Neural progenitor cell (in vitro differentiated cells): ENCODE measurements around the gene MTRR. TPM values are rescaled to one million over a fixed set of nuclear protein-coding genes. Genes with fewer than 3 reads are reported as not detected.

Source experiments
- DNase-seq: peaks from one replicate; pipeline ENCODE4 v3.0.0-alpha.2; 2016; ENCODE audit warnings: low spot score
- H2AFZ ChIP-seq: fragments of 200-600 bp; sonication (generic); replicated peaks from 2 replicates; pipeline ENCODE4 v1.6.1; 2016; ENCODE audit warnings: antibody characterized with exemption
- H3F3A ChIP-seq: fragments of 200-600 bp; sonication (generic); 2 replicates; pipeline ENCODE4 v1.6.1; 2016; ENCODE audit warnings: antibody characterized with exemption, low read depth
- H3K27ac ChIP-seq: fragments of 200-600 bp; sonication (generic); 2 replicates; pipeline ENCODE4 v1.5.1; 2016; ENCODE audit warnings: mild to moderate bottlenecking
- H3K27me3 ChIP-seq: fragments of 200-600 bp; sonication (generic); 2 replicates; pipeline ENCODE4 v1.6.1; 2016; ENCODE audit warnings: mild to moderate bottlenecking, moderate library complexity
- H3K36me3 ChIP-seq: fragments of 200-600 bp; sonication (generic); 2 replicates; pipeline ENCODE4 v1.5.1; 2016
- H3K4me1 ChIP-seq: fragments of 200-600 bp; sonication (generic); 2 replicates; pipeline ENCODE4 v1.6.1; 2016; ENCODE audit warnings: mixed run types
- H3K4me2 ChIP-seq: fragments of 200-600 bp; sonication (generic); 2 replicates; pipeline ENCODE4 v1.6.1; 2016
- H3K4me3 ChIP-seq: fragments of 200-600 bp; sonication (generic); 2 replicates; pipeline ENCODE4 v1.5.1; 2016
- H3K79me2 ChIP-seq: fragments of 200-600 bp; sonication (generic); 2 replicates; pipeline ENCODE4 v1.6.1; 2016; ENCODE audit warnings: low read depth
- H3K9ac ChIP-seq: fragments of 200-600 bp; sonication (generic); 2 replicates; pipeline ENCODE4 v1.6.1; 2016
- H3K9me3 ChIP-seq: fragments of 200-600 bp; sonication (generic); 2 replicates; pipeline ENCODE4 v1.5.1; 2016; ENCODE audit warnings: low read depth
- H4K20me1 ChIP-seq: fragments of 200-600 bp; sonication (generic); 2 replicates; pipeline ENCODE4 v1.6.1; 2016; ENCODE audit warnings: low read depth
- H3K27ac Mint-ChIP-seq: 3 replicates; pipeline ENCODE4 v1.8.0; 2021; ENCODE audit warnings: mixed read lengths
- H3K27me3 Mint-ChIP-seq: 2 replicates; pipeline ENCODE4 v1.8.0; 2022; ENCODE audit warnings: low read depth, mild to moderate bottlenecking, inconsistent platforms, moderate library complexity, mixed read lengths; ENCODE audit not compliant: insufficient read depth
- H3K36me3 Mint-ChIP-seq: 3 replicates; pipeline ENCODE4 v1.8.0; 2021; ENCODE audit warnings: mixed read lengths
- H3K4me1 Mint-ChIP-seq: 3 replicates; pipeline ENCODE4 v1.8.0; 2021; ENCODE audit warnings: mixed read lengths
- H3K4me3 Mint-ChIP-seq: 3 replicates; pipeline ENCODE4 v1.8.0; 2021; ENCODE audit warnings: mild to moderate bottlenecking, moderate library complexity, mixed read lengths
- H3K9me3 Mint-ChIP-seq: 3 replicates; pipeline ENCODE4 v1.8.0; 2020; ENCODE audit warnings: mixed read lengths
- EZH2 ChIP-seq: fragments of 200-600 bp; sonication (generic); IDR thresholded peaks from 2 replicates; pipeline ENCODE4 v1.6.1; 2017; ENCODE audit warnings: antibody characterized with exemption, mild to moderate bottlenecking, moderate library complexity
- EZH2phosphoT487 ChIP-seq: fragments of 200-600 bp; sonication (generic); IDR thresholded peaks from 2 replicates; pipeline ENCODE4 v1.6.1; 2017; ENCODE audit warnings: antibody characterized with exemption
- total RNA-seq: library from RNA; depleted of rRNA; stranded (reverse); fragments of >200 nt; gene quantifications from 2 replicates; pipeline ENCODE4 v1.2.3, GENCODE V29; 2015; ENCODE audit warnings: low replicate concordance
- TF ChIP-seq, protein P1 (sequence below): fragments of 200-600 bp; sonication (generic); IDR thresholded peaks from 2 replicates; pipeline ENCODE4 v1.5.1; 2017; ENCODE audit warnings: antibody characterized with exemption, mild to moderate bottlenecking

Gene MTRR
- total RNA-seq, 1 donor from 2014 or later, result 53.5 TPM

DNA sequence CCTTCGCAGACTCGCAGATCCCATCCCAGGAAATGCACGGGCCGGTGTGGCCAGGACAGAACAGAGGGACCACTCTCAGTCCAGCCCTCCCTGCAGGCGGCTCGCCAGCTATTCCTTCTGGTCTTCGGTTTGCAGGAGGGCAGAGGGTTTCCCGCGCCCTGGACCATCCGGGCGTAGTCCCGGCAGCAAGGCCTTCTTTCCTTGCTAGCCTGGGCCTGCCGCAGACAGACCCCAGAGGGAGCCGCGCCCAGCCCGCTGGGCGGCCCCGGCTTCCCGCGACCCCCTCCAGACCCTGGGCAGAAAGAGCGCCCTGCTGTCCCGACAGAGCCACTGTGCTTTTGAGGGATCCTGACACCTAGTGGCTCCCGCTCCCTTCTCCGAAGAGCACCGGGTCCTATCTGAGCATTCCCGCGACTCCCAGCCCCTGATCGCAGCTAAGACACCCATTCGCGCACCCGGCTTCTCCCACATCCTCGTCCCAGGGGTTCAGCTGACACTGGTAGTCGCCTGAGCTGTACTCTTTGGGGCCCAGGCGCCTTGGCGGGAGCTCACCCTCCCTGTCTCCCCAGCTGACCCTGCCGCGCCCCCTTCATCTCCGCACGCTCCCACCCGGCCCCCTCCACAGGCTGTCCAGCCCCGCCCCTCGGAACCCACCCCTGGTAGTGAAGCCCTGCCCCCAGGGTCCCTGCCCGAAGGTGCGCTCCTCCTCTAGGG, 19.1 kb upstream of the MTRR start:
- Mint-ChIP-seq H3K9me3 (peaks cover 2% of the 10 kb centered on the region), H3K27me3 (peaks cover 7% of the 10 kb centered on the region), H3K4me1 (peaks cover 22% of the 10 kb centered on the region), H3K27ac (no peak overlapping the region), H3K36me3 (peaks cover 3% of the 10 kb centered on the region), H3K4me3 (peak overlapping the region; percentile 92)
- peak; percentile 75 for DNase-seq
- H3K4me1 ChIP-seq, result peaks cover 12% of the 10 kb centered on the region
- peak overlapping the region; percentile 96 for H2AFZ ChIP-seq
- no peak overlapping the region for H3K9ac ChIP-seq
- H3K27ac ChIP-seq, result no peak overlapping the region
- no peaks in the 10 kb centered on the region for H4K20me1 ChIP-seq
- H3K4me3 ChIP-seq, result peak overlapping the region; percentile 76
- TF ChIP-seq EZH2phosphoT487, result no peak
- TF ChIP-seq, protein P1, sequence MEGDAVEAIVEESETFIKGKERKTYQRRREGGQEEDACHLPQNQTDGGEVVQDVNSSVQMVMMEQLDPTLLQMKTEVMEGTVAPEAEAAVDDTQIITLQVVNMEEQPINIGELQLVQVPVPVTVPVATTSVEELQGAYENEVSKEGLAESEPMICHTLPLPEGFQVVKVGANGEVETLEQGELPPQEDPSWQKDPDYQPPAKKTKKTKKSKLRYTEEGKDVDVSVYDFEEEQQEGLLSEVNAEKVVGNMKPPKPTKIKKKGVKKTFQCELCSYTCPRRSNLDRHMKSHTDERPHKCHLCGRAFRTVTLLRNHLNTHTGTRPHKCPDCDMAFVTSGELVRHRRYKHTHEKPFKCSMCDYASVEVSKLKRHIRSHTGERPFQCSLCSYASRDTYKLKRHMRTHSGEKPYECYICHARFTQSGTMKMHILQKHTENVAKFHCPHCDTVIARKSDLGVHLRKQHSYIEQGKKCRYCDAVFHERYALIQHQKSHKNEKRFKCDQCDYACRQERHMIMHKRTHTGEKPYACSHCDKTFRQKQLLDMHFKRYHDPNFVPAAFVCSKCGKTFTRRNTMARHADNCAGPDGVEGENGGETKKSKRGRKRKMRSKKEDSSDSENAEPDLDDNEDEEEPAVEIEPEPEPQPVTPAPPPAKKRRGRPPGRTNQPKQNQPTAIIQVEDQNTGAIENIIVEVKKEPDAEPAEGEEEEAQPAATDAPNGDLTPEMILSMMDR, result peak; percentile 41
- no peaks in the 10 kb centered on the region for H3K36me3 ChIP-seq
- peaks cover 19% of the 10 kb centered on the region for H3F3A ChIP-seq
- H3K79me2 ChIP-seq, result no peaks in the 10 kb centered on the region
- H3K27me3 ChIP-seq, result peaks cover 22% of the 10 kb centered on the region
- peak overlapping the region; percentile 74 for H3K4me2 ChIP-seq
- H3K9me3 ChIP-seq, result no peaks in the 10 kb centered on the region

DNA sequence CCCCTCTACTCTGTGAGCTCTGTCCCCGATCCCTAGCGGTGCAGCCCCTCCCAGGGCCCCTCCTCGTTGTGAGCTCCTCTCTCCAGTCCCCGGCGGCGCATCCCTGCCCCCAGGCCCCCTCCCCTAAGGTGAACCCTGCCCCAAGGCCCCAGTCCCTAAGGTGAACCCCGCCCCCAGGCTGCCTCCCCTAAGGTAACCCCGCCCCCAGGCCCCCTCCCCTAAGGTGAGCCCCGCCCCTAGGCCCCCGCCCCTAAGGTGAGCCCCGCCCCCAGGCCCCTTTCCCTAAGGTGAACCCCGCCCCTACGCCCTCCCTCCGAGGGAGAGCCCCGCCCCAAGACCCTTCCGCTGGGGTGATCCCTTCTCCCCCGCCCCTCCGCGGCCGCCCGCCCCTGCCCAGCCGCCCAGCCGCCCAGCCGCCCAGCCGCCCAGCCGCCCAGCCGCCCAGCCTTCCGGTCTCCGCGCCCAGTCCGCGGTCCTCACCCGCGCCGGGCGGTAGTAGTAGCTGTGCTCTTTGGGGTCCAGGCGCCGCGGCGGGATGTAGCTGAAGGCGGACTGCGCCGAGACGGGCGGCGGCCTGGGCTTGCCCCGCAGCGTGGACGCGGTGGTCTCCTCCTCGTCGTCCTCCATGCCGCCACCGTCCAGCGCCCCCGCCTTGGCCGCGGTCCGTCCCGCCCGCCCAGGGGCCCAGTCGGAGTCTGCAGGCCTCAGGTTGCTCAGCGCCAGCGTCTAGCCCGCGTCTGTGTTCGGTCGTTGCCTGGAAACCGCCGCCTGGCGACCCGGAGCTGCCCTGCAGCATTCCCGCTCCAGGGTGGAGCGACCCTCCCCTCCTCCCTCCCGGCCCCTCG, 18.3 kb upstream of the MTRR start, which contains the start of gene CFAP90:
Gene CFAP90 (minus strand): TSS at position 739 of the 845 bp plus-strand sequence. CDS start 112 bp downstream, at position 627.
- H3K9ac ChIP-seq, result no peak within 1 kb of the TSS

DNA sequence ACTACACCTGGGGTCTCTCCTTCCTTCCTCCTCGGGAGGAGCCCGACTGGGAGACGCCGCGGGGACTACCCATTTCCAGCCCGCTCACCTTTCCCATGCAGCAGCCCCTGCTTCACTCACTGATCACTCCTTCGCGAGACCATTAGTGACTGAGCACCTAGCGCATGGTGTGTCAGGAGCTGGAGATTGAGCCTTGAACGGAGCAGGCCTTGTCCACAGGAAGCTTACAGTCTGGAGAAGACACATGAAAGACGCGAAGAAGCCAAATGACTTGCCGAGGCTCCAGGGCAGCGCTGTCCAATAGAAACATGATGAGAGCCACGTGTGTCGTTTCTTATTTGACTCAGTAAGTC, 17.7 kb upstream of the MTRR start:
- Histone ChIP-seq H3K36me3 (no peaks in the 10 kb centered on the region), H4K20me1 (no peaks in the 10 kb centered on the region), H2AFZ (peak overlapping the region; percentile 60), H3F3A (peaks cover 19% of the 10 kb centered on the region), H3K27ac (no peak overlapping the region), H3K27me3 (peaks cover 22% of the 10 kb centered on the region), H3K4me3 (peak overlapping the region; percentile 76), H3K9ac (no peak overlapping the region), H3K4me1 (peaks cover 4% of the 10 kb centered on the region), H3K9me3 (no peaks in the 10 kb centered on the region), H3K79me2 (no peaks in the 10 kb centered on the region), H3K4me2 (peak overlapping the region; percentile 84)
- peaks cover 7% of the 10 kb centered on the region for H3K27me3 Mint-ChIP-seq
- peaks cover 13% of the 10 kb centered on the region for H3K4me1 Mint-ChIP-seq
- H3K36me3 Mint-ChIP-seq, result peaks cover 3% of the 10 kb centered on the region
- peaks cover 2% of the 10 kb centered on the region for H3K9me3 Mint-ChIP-seq
- H3K4me3 Mint-ChIP-seq, result peak overlapping the region; percentile 92
- no peak for DNase-seq
- TF ChIP-seq, protein P1, result no peak
- TF ChIP-seq EZH2phosphoT487, result peak; percentile 3
- peak overlapping the region; percentile 83 for H3K27ac Mint-ChIP-seq

More for the DNA sequence above, 18.3 kb upstream of the MTRR start, which contains the start of gene CFAP90:
- H3K36me3 ChIP-seq, result no peaks in the 10 kb centered on the region
- peak within 1 kb of the TSS; percentile 83 for H3K27ac ChIP-seq
- H3K4me3 ChIP-seq, result peak within 1 kb of the TSS; percentile 76
- no peaks in the 10 kb centered on the region for H4K20me1 ChIP-seq
- H3K27ac Mint-ChIP-seq, result peak within 1 kb of the TSS; percentile 83
- peaks cover 3% of the 10 kb centered on the region for H3K36me3 Mint-ChIP-seq
- H3K4me3 Mint-ChIP-seq, result peak within 1 kb of the TSS; percentile 92
- H2AFZ ChIP-seq, result peak within 1 kb of the TSS; percentile 96
- H3K4me1 ChIP-seq, result peaks cover 6% of the 10 kb centered on the region
- H3F3A ChIP-seq, result peaks cover 19% of the 10 kb centered on the region
- H3K79me2 ChIP-seq, result no peaks in the 10 kb centered on the region
- H3K4me1 Mint-ChIP-seq, result peaks cover 15% of the 10 kb centered on the region
- H3K4me2 ChIP-seq, result peak within 1 kb of the TSS; percentile 84
- H3K9me3 Mint-ChIP-seq, result peaks cover 2% of the 10 kb centered on the region
- peaks cover 22% of the 10 kb centered on the region for H3K27me3 ChIP-seq
- DNase-seq, result peak; percentile 95
- peaks cover 7% of the 10 kb centered on the region for H3K27me3 Mint-ChIP-seq
- H3K9me3 ChIP-seq, result no peaks in the 10 kb centered on the region
- TF ChIP-seq EZH2phosphoT487 (peak; percentile 18), EZH2 (no peak)
- TF ChIP-seq, protein P1, result peak; percentile 55
